Activated naive CD4-positive, alpha-beta T cell (primary cell): ENCODE data around the gene PRDM16.

Experiments used
- DNase-seq, 4 experiments: peaks; one replicate each; lab custom pipeline; 2025; lab: John Stamatoyannopoulos, UW

The PRDM16 gene

DNA sequence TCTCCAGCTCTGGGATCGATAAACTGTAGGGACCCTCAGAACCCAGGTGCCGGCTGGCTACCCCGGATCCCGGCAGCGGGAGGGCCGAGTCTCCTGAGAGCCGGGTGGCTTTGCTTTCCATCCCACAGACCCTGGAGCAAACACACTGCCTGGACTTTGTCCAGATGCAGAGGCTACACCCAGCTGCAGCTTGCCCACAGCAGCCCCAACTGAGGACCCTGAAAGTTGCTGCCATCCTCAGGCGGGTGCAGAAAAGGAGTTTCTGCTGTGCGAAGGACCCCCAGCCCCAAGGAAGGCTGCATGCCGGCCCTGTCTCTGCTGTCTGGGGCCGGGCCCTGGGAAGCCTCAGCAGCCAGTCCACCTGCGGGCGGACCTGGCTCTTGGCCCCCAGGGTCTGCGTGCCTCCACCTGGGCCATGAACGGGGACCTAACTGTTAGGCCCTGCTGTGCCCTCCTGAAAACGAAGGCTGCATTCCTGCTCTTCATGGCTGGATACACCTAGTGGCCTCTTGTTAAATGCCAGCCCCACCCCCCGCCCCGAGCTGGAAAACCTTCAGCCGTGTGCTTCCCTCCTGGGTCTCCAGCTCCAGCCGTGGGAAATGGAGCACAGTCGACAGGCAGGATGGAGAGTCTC lies 287.9 kb downstream of the PRDM16 start:
- DNase-seq = no peak

DNA sequence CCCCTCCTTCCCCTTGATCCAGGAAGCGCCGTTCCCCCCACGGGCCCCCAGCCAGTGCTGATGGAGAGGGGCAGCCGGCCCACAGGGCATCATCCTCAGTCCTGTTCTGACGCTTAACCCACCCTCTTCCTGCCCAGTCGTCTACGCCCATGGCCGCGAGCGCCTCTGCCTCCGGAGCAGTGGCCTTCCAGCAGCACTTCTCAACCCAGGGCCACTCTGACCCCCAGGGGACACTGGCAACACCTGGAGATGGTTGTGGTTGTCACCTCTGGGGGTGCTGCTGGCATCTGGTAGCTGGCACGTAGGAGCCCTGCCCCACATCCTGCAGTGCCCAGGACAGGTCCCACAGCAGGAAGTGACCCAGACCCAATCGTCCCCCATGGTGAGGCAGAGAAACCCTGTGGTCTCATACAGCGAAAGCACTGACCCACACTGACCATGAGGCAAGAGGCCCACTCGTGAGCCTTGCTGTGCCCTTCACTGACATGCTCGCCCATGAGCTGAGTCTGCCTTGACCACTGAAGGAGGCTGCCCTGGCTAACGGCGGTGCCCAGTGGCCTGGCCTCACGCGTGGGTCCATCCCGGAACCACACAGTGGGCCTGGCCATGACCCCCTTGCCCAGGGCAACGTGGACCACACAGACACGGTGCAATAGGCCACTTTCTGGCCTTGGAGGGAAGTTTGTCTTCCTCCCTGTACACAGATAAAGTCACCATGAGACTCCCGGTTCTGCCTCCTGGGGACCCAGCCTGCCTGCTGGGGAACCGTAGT lies 288.7 kb downstream of the PRDM16 start:
- no peak for DNase-seq

DNA sequence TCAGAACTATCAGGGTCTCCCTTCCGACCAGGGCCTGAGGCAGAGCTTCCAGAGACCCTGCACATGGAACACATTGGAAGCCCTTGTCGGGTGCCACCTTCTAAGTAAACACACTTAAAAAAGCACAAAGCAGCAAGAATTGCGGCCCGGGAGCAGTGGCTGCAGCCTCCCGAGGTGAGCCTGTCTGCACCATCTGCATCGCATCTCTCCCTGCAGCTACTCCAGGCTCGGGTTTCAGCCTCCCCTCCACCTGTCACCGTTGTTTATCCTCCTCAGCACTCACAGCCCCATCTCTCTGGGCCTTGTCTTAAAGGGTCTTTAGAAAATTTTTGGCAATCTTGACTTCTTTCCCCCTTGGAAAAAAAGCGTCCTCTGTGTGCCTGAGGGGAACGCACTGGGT lies 290.3 kb downstream of the PRDM16 start:
- DNase-seq = no peak

DNA sequence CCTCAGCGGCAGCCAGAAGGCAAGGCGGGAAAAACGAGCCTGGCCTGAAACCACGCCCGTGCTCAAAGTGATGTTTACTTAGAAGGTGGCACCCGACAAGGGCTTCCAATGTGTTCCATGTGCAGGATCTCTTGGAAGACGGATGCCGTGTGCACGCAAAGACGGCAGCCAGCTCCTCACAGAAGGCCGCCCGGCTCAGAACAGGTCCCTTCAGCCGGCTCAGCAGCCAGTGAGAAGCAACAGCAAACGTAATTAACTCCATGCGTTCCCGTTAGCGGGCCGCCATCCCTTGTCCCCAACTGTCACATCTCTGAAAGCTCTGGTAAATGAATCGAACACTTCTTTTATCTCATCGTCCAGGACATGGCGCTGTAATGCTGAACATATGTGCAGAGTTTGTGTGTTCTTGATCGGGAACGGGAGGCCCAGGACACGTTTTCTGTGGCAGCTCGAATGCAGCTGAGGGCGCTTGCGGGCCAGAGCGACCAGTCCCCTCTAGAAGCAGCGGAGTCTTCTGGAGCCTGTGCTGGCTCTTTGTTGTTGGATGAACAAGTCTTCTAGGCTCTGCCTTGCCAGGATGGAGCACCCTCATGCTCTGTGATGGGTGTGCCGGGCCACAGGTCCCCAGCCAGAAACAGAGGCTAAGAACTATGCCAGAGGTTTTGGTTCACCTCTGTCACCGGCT lies 290.9 kb downstream of the PRDM16 start:
- no peak for DNase-seq

- DNase-seq = no peak
These were observed 291.7 kb downstream of the PRDM16 start for GRCh38 chr1:3360646-3361257.

GRCh38 chr1:3363023-3363422 lies 294.0 kb downstream of the PRDM16 start:
- DNase-seq = no peak

GRCh38 chr1:3363756-3364155 lies 294.8 kb downstream of the PRDM16 start:
- DNase-seq = no peak

DNA sequence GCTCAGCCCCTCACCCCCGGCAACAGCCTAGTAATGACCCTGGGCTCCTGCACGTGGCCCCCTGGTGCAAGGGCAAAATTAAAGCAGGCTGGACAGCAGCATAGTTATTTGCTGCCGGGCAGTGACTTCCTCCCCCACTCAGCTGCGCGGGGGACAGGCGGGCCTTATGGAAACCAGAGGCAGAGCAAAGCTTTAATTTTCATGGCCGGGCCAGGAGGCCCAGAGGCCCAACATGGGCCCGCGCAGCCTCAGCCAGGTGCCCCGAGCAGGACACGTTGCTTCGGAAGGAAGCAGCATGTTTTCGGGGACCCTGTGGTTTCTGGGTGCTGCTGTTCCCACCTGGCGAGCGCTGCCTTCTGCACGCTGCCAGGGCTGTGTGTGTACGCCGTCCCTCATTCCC lies 295.5 kb downstream of the PRDM16 start:
- no peak for DNase-seq

DNA sequence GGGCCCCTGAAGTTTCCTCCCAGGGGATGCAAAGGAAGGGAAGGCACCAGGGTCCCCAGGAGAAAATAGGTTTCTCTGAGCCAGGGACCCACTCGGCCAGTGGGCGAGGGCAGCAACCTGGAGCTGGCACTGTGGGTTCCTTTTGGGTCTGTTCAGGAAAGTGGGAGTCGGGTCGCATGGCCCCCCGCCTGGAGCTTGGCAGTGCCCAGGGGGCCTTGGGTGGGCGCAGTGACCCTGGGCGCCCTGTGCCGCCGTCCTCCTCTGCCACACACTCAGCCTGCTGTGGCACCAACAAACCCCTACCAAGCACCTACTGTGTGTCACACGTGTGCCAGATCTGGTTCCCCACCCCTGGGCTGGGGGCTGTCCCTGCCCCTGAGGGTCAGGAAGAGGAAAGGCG lies 296.0 kb downstream of the PRDM16 start:
- DNase-seq = no peak

DNA sequence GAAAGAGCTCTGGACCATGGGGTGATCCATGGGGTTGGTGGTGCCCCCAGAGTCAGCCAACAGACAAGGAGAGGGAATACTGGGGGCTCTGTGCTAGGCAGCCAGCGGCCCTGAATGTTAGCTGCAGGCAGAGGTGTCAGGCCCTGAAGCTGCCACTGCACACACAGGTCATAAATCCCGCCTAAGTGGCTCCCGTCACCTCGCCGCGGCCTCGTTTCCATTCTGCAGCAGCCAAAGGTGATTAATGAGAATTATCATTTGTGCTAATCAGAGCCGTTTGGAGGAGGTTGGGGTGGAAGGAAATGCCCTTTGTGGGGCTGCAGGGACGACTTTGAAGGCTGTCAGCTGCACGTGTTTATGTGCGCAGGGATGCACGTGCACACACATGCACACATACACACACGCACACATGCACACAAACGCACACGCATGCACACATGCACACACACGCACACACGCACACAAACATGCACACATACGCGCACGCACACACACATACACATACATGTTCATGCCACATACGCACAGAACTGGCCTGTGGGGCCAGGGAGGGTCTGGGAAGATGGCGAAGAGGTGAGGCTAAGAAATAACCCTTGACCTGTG lies 296.6 kb downstream of the PRDM16 start:
- DNase-seq = no peak

- no peak for DNase-seq
These were observed 297.4 kb downstream of the PRDM16 start for GRCh38 chr1:3366126-3367051.

GRCh38 chr1:3367376-3367775 lies 298.4 kb downstream of the PRDM16 start:
- DNase-seq = no peak

- DNase-seq = no peak
These were observed 299.1 kb downstream of the PRDM16 start for GRCh38 chr1:3368059-3368458.

DNA sequence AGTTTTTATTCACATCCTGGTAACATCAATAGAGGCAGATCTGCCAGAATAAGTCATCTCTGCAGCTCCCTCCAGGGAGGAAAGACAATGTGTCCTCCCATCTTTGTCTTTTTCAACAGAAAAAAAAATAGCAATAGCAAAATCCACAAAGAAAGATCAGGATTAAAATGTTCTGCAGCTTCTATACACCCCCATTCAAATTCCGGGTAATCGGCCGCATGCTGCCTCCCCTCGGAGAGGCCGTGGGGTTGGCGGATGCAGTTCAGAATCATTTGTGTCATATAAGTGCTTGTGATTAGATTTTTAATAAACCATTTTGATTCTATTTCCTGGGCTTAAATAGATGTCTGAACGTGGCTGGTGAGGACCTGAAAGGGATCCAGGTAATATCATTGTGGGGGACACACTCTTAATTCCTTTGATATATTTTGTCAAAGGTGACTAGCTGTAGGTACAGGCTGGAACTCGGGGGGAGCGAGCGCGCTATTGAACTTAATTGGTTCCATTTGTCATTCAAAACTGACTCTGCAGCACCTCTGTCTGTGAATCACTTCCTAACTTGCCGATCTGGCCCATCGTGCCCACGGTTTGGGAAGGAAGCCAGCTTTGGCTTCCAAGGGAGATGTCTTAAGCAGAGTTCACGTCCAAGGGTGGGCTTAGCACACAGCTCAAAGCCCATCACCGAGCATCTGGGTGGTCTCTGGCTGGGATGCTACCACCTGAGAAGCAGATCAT lies 299.9 kb downstream of the PRDM16 start:
- DNase-seq = no peak

DNA sequence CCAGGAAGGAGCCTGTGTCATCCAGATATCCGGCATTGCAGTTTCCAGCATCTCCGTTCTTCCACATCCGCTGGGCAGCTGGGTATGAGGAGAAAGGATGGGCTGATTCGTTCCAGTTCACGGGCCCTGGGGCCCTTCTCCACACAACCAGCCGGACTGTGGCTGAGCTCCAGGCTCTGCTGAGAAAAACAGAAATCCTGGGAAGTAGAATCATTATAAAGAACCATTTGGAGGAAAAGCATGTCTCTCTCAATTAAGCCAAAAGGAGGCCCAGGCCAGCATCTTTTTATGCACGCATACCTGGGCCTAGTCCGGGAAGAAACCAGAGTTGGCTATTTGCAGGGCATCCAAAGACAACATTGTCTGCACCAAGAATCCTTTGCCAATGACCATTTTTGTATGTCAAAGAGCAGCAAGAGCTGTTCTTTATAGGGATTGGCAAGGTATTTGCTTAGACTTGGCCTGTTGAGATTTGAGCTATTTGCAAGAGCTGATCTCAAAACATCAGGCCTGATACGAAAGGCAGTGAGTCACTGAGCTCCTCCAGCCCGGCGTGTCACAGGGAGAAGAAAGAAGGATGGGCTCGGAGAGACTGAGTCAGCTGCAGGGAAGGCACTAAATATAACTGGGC lies 300.6 kb downstream of the PRDM16 start:
- no peak for DNase-seq

GRCh38 chr1:3370856-3371703 lies 302.1 kb downstream of the PRDM16 start:
- DNase-seq = no peak

DNA sequence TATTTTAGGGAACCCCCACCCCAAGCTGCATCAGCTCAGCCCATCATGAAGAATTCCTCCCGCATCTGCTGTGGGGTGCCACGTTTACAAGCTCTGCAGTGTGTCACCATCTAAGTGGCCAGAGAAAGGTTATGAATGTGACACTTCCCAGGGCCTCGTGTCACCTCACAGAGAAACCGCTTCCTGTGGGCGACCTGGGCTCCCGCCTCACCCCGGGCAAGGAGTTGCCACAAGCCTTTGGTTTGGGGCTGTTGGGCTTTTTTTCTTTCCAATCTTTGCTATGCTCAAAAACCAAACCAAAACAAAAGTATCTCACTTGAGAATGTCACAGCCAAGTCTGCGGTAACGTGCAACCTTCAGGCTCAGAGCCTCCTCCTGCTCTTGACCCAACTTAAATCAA lies 303.3 kb downstream of the PRDM16 start:
- no peak for DNase-seq

DNA sequence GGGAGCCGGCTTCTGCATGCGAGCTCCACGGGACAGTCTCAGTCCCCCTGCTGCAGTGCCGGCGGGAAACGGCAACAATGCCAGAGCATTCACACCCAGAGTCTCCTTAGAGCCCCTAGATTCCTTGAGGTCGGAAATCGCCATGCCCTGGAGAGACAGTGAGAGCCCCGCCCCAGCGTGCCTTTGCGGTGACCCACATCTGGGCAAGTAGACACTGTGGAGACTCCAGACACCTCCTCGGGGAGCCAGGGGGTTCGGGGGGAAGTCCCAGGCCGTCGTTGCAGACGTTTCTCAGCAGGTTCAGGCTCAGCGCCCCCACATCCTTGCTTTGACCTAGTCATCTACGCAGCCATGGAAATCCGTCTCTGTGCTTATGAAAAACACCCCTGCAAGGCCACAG lies 304.2 kb downstream of the PRDM16 start:
- DNase-seq = no peak
